ENCODE data around the gene SELP. TPM values are rescaled to one million over a fixed set of nuclear protein-coding genes. Genes with fewer than 3 reads are reported as not detected.

Gene SELP
- total RNA-seq, 1 donor: not detected

DNA sequence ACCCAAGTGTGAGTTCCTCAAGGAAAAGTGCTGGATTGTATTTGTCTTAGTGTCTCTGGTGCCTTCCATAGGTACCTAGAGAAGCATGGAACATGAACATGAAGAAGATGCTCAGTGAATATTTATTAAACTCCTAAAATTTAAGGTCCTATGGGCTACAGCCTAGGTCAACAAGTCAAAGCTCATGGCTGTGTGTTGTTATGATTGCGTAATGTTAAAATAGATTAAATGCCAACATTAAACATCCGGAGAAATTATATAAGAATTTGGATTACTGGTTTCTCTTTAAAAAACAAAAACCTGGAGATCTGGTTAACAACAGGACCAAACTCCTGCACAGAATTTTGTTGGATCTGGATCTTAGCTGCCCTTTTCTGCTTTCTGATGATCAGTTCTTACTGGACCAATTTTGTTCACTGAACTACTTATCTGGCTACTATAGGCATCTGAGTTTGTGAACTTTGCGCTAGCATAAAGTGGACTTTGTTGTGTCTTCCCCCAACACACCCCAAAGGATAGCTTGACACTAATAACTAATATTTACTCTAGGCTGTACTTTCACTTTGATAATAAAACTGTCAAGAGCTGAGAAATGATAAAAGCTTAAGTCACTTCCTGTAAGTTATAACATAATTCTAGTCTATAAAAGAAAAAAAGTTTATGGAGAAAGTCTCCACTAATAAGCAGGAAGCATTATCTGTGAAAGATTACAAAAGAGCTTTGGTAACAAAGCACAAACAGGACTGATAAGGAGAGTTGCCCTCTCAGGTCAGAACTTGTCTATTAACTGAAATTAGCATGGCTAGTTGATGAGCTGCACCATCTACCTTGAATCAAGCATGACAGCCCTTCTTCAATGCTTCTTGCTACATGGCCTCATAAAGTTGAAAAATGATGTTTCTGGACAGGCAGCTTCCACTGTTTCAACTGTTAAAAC, 64.3 kb downstream of the SELP start:
- H3K4me3 ChIP-seq (ENCODE audit: low read depth, low read length): no peak overlapping the region
- TF ChIP-seq CTCF (IDR thresholded peaks at IDR 0.05; ENCODE audit: insufficient read depth, low read depth, low read length): no peak
- peak; percentile 34 for DNase-seq (ENCODE audit: low read depth)

DNA sequence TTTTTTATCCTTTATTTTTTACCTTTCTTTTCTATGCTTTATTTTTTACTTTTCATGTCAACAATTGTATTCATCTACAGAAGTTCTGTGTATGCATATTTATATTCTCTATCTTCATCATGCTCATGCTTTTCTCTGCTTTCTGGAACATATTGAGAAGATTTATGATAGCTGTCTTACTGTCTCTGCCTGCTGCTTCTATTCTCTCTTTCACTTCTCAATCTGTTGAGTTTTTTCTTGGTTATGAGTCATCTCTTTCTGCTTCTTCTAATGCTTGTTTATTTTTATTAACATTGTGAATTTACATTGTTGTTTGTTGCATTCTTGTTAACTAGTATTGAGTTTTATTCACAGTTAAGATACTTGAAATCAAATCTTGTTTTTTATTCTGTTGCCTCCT, 66.3 kb downstream of the SELP start:
- H3K4me3 ChIP-seq (ENCODE audit: low read depth, low read length): no peak overlapping the region
- DNase-seq (ENCODE audit: low read depth): peak; percentile 13
- TF ChIP-seq CTCF (IDR thresholded peaks at IDR 0.05; ENCODE audit: insufficient read depth, low read depth, low read length): no peak

- no peak for DNase-seq (ENCODE audit: low read depth)
- TF ChIP-seq CTCF (IDR thresholded peaks at IDR 0.05; ENCODE audit: insufficient read depth, low read depth, low read length): no peak
- H3K4me3 ChIP-seq (ENCODE audit: low read depth, low read length): no peak overlapping the region
Observed at GRCh38 chr1:169563019-169563615, 66.8 kb downstream of the SELP start.

DNA sequence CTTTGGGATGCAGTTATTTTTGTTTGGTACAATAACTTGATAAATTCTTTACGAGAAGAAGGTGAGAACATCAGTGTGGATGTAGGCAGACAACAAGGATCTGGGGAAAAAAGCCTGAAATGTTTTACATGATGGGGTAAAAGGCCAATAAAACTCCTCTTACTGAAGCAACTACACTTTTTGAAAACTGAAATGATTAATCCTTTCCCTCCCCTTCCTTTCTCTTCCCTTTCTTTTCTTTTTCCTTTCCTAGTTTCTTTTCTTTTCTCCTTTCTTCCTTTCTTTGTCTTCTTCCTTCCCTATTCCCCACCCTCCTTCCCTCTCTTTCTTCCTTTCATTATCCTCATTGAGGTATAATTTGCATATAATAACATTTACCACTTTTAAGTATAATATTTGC, 68.2 kb downstream of the SELP start:
- H3K4me3 ChIP-seq (ENCODE audit: low read depth, low read length): no peak overlapping the region
- DNase-seq (ENCODE audit: low read depth): no peak
- no peak for TF ChIP-seq CTCF (IDR thresholded peaks at IDR 0.05; ENCODE audit: insufficient read depth, low read depth, low read length)

DNA sequence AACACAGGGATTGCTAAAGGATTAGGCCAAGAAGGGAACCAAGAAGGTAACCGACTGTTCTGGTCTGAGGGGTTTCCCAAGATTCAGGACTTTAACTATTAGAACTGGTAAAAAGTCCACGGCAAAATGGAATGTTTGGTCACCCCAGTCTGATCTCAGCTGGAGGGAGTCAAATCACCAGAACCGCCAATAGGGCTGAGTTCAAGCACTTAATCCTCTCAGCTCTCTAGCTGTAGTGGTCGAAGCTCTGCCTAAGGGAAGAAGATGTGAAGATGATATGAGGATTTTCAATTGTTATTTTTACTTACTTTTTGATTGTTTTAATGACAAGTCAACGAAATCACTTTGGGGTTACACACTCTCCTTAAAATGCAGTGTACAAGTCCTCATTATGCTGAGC, 72.8 kb downstream of the SELP start:
- no peak for DNase-seq (ENCODE audit: low read depth)
- no peak for TF ChIP-seq CTCF (IDR thresholded peaks at IDR 0.05; ENCODE audit: insufficient read depth, low read depth, low read length)
- H3K4me3 ChIP-seq (ENCODE audit: low read depth, low read length): no peak overlapping the region

- peak; percentile 55 for TF ChIP-seq CTCF (IDR thresholded peaks at IDR 0.05; ENCODE audit: insufficient read depth, low read depth, low read length)
- no peak overlapping the region for H3K4me3 ChIP-seq (ENCODE audit: low read depth, low read length)
- peak; percentile 54 for DNase-seq (ENCODE audit: low read depth)
Observed at GRCh38 chr1:169550294-169550693, 79.6 kb downstream of the SELP start.
